Spinal cord (tissue), 10 donors: ENCODE measurements around the gene ESRP2. TPM values are rescaled to one million over a fixed set of nuclear protein-coding genes. Genes with fewer than 3 reads are reported as not detected.

ENCODE experiments used
- DNase-seq, 6 donors: peaks; one replicate each; pipeline versions ENCODE4 v3.0.0 to v3.0.0-alpha.2; 2013 to 2015; ENCODE audit warnings: low spot score in 6 of 6, low read depth in 4 of 6
- H3K27ac ChIP-seq: one replicate; pipeline ENCODE4 v1.5.1; 2013; ENCODE audit warnings: low read depth, low read length, control low read depth
- H3K27me3 ChIP-seq: one replicate; pipeline ENCODE4 v1.6.1; 2013; ENCODE audit warnings: low read length; ENCODE audit not compliant: control insufficient read depth, insufficient read depth
- H3K36me3 ChIP-seq: one replicate; pipeline ENCODE4 v1.6.1; 2013; ENCODE audit warnings: low read length; ENCODE audit not compliant: control insufficient read depth, insufficient read depth
- H3K4me1 ChIP-seq: one replicate; pipeline ENCODE4 v1.6.1; 2013; ENCODE audit warnings: low read length; ENCODE audit not compliant: control insufficient read depth, insufficient read depth
- H3K4me3 ChIP-seq: one replicate; pipeline ENCODE4 v1.5.1; 2013; ENCODE audit warnings: low read depth, low read length, control low read depth
- H3K9me3 ChIP-seq: one replicate; pipeline ENCODE4 v1.6.1; 2013; ENCODE audit warnings: low read length; ENCODE audit not compliant: control insufficient read depth, insufficient read depth
- WGBS: methylation state at CpG from one replicate; pipeline ENCODE4 v1.1.5; 2013; ENCODE audit warnings: missing lambda C conversion rate; ENCODE audit not compliant: insufficient coverage; 5-methylcytosine and 5-hydroxymethylcytosine counted together
- polyA plus RNA-seq, 2 donors: library from polyadenylated mRNA; unstranded; fragments of 120-200 nt; gene quantifications; one replicate each; pipeline ENCODE4 v1.2.1, GENCODE V29; 2013; ENCODE audit not compliant: insufficient read length in 2 of 2
- total RNA-seq, 2 donors: library from RNA; depleted of rRNA in 1 of 2; stranded (reverse); fragments of 120-200 nt in 1 of 2; fragments of >200 nt in 1 of 2; gene quantifications; one replicate each; pipeline versions ENCODE4 v1.2.3 to v1.2.4, GENCODE V29; 2013 to 2014
- donor health status: healthy.

The ESRP2 gene
- total and polyA plus RNA-seq, 4 donors = 0.27 to 1.2 (median 0.44) TPM

GRCh38 chr16:68242926-68243858, 7.3 kb upstream of the ESRP2 start:
- DNase-seq = no peak
- Histone ChIP-seq H3K4me1 (peaks cover 34% of the 10 kb centered on the region), H3K36me3 (peaks cover 7% of the 10 kb centered on the region), H3K4me3 (no peak overlapping the region), H3K27ac (no peak overlapping the region), H3K9me3 (no peaks in the 10 kb centered on the region), H3K27me3 (no peaks in the 10 kb centered on the region)
- WGBS = 82% methylated on average over 7 of the region's 9 CpGs

GRCh38 chr16:68242085-68242484, 6.2 kb upstream of the ESRP2 start:
- H3K9me3 ChIP-seq = no peaks in the 10 kb centered on the region
- peaks cover 8% of the 10 kb centered on the region for H3K27me3 ChIP-seq
- H3K36me3 ChIP-seq = no peaks in the 10 kb centered on the region
- no peak for DNase-seq
- H3K4me3 ChIP-seq = no peak overlapping the region
- 100% methylated on average over 2 of the region's 7 CpGs for WGBS
- H3K4me1 ChIP-seq = peaks cover 43% of the 10 kb centered on the region
- H3K27ac ChIP-seq = no peak overlapping the region

GRCh38 chr16:68238029-68238345, 2.1 kb upstream of the ESRP2 start:
- H3K27me3 ChIP-seq = peaks cover 37% of the 10 kb centered on the region
- peak overlapping the region; percentile 77 for H3K4me3 ChIP-seq
- H3K4me1 ChIP-seq = peaks cover 37% of the 10 kb centered on the region
- 9% methylated on average over 17 of the region's 20 CpGs for WGBS
- H3K36me3 ChIP-seq = no peaks in the 10 kb centered on the region
- H3K27ac ChIP-seq = peak overlapping the region; percentile 57
- DNase-seq = no peak
- H3K9me3 ChIP-seq = no peaks in the 10 kb centered on the region

GRCh38 chr16:68237243-68238028, 1.5 kb upstream of the ESRP2 start:
- H3K4me1 ChIP-seq = peaks cover 37% of the 10 kb centered on the region
- peak; percentile 80 to 98 (median 90) for DNase-seq
- peak overlapping the region; percentile 77 for H3K4me3 ChIP-seq
- H3K9me3 ChIP-seq = no peaks in the 10 kb centered on the region
- peak overlapping the region; percentile 64 for H3K27ac ChIP-seq
- under 1% methylated on average over 72 of the region's 72 CpGs for WGBS
- peaks cover under 1% of the 10 kb centered on the region for H3K36me3 ChIP-seq
- peaks cover 37% of the 10 kb centered on the region for H3K27me3 ChIP-seq

- DNase-seq = peak in 2 of 6 donors; percentile 68 to 72
- Histone ChIP-seq H3K27me3 (peaks cover 37% of the 10 kb centered on the region), H3K9me3 (no peaks in the 10 kb centered on the region), H3K4me1 (peaks cover 37% of the 10 kb centered on the region), H3K36me3 (peaks cover 7% of the 10 kb centered on the region), H3K27ac (peak overlapping the region; percentile 64), H3K4me3 (peak overlapping the region; percentile 77)
- 1% methylated on average over 16 of the region's 21 CpGs for WGBS
Observed at GRCh38 chr16:68236826-68237242, 907 bp upstream of the ESRP2 start.

- Histone ChIP-seq H3K4me3 (peak overlapping the region; percentile 77), H3K27ac (no peak overlapping the region), H3K36me3 (peaks cover 12% of the 10 kb centered on the region), H3K27me3 (peaks cover 37% of the 10 kb centered on the region), H3K4me1 (peaks cover 37% of the 10 kb centered on the region), H3K9me3 (no peaks in the 10 kb centered on the region)
- WGBS = 3% methylated on average over 44 of the region's 45 CpGs
- peak in 1 of 6 donors; percentile 29 for DNase-seq
Observed at GRCh38 chr16:68236137-68236825, 354 bp upstream of the ESRP2 start.

GRCh38 chr16:68235108-68235886, 630 bp downstream of the ESRP2 start:
- H3K9me3 ChIP-seq = no peaks in the 10 kb centered on the region
- peaks cover 37% of the 10 kb centered on the region for H3K27me3 ChIP-seq
- peaks cover 37% of the 10 kb centered on the region for H3K4me1 ChIP-seq
- no peak for DNase-seq
- WGBS = 12% methylated on average over 73 of the region's 73 CpGs
- H3K4me3 ChIP-seq = no peak overlapping the region
- H3K36me3 ChIP-seq = peaks cover 20% of the 10 kb centered on the region
- H3K27ac ChIP-seq = no peak overlapping the region

GRCh38 chr16:68234188-68235107, 1.5 kb downstream of the ESRP2 start:
- 74% methylated on average over 8 of the region's 13 CpGs for WGBS
- H3K4me3 ChIP-seq = no peak overlapping the region
- H3K9me3 ChIP-seq = no peaks in the 10 kb centered on the region
- H3K27me3 ChIP-seq = peaks cover 37% of the 10 kb centered on the region
- H3K4me1 ChIP-seq = peaks cover 32% of the 10 kb centered on the region
- DNase-seq = no peak
- no peak overlapping the region for H3K27ac ChIP-seq
- peaks cover 26% of the 10 kb centered on the region for H3K36me3 ChIP-seq
